ENCODE results near the gene CYFIP1.

DNA sequence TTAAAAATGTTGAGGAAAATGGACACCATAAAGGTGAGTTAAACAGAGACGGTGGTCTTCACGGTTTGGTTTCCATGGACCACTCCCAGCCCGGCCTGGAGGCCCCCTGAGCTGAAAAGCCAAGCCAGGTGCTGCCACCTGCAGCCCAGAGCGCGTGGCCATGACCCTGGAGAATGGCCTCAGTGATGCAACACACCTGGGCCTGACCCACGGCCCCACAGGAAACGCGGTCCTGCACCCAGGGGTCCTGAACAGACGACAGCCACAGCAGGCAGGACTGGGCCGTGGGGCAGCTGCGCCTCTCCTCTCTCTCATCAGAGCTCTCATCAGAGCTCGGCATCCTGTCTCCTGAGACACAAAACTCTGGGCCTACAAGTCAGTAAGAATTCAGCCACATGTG is 77.6 kb downstream of the CYFIP1 start:
- no peak for TF ChIP-seq POLR2A (IDR thresholded peaks at IDR 0.05)
- TF ChIP-seq, protein P1, sequence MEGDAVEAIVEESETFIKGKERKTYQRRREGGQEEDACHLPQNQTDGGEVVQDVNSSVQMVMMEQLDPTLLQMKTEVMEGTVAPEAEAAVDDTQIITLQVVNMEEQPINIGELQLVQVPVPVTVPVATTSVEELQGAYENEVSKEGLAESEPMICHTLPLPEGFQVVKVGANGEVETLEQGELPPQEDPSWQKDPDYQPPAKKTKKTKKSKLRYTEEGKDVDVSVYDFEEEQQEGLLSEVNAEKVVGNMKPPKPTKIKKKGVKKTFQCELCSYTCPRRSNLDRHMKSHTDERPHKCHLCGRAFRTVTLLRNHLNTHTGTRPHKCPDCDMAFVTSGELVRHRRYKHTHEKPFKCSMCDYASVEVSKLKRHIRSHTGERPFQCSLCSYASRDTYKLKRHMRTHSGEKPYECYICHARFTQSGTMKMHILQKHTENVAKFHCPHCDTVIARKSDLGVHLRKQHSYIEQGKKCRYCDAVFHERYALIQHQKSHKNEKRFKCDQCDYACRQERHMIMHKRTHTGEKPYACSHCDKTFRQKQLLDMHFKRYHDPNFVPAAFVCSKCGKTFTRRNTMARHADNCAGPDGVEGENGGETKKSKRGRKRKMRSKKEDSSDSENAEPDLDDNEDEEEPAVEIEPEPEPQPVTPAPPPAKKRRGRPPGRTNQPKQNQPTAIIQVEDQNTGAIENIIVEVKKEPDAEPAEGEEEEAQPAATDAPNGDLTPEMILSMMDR (IDR thresholded peaks at IDR 0.05) = no peak
- TF ChIP-seq EP300 (IDR thresholded peaks at IDR 0.05) = no peak

All from tibial nerve (tissue), 4 donors.